ENCODE data around the gene GBP6. TPM values are rescaled to one million over a fixed set of nuclear protein-coding genes. Genes with fewer than 3 reads are reported as not detected.
A peak's percentile ranks its signal among the peaks of the same experiment; 100 is the strongest.
"Not testable (repeated sequence)": the region's sequence is repeated elsewhere in the genome, so short reads cannot be mapped to it uniquely, and the experiment has no call there.

The GBP6 gene
- total RNA-seq, 1 experiment from 2014 or later, result not detected

DNA sequence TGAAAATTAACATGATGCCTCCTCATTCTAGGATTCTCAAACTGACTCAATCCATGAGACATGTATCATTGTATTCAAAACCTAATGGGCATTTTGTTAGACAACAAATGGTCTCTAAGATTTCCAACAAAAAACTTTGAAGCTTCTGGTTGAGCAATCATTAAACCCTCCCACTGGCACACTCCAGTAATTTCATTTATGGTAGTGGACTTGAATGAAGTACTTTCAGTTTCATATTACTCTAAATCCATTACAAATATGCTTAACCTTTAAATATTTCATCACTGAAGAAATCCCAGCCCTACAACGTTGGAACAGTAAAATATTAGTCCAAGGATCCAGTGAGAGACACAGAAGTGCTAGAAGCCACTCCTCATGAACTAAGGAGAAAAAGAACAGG, 43.5 kb downstream of the GBP6 start:
- no TSS peak for BruUV-seq (replicated peaks)
- Histone ChIP-seq H3K4me1 (ENCODE audit: insufficient read depth, low read length, poor library complexity, severe bottlenecking) (no peaks in the 10 kb centered on the region), H3K9me3 (ENCODE audit: low read depth, low read length, poor library complexity, severe bottlenecking) (no peaks in the 10 kb centered on the region), H3K36me3 (ENCODE audit: insufficient read depth, low read length, poor library complexity, severe bottlenecking) (no peaks in the 10 kb centered on the region), H3K27ac (ENCODE audit: low read depth, low read length, poor library complexity, severe bottlenecking) (no peak overlapping the region), H3K27me3 (replicated peaks; ENCODE audit: insufficient read depth, low read depth, low read length, poor library complexity) (no peaks in the 10 kb centered on the region), H3K4me3 (ENCODE audit: low read depth, low read length, poor library complexity, severe bottlenecking) (peak overlapping the region; percentile 11)
- no peak for DNase-seq (ENCODE audit: low spot score)
- TF ChIP-seq, protein P1, sequence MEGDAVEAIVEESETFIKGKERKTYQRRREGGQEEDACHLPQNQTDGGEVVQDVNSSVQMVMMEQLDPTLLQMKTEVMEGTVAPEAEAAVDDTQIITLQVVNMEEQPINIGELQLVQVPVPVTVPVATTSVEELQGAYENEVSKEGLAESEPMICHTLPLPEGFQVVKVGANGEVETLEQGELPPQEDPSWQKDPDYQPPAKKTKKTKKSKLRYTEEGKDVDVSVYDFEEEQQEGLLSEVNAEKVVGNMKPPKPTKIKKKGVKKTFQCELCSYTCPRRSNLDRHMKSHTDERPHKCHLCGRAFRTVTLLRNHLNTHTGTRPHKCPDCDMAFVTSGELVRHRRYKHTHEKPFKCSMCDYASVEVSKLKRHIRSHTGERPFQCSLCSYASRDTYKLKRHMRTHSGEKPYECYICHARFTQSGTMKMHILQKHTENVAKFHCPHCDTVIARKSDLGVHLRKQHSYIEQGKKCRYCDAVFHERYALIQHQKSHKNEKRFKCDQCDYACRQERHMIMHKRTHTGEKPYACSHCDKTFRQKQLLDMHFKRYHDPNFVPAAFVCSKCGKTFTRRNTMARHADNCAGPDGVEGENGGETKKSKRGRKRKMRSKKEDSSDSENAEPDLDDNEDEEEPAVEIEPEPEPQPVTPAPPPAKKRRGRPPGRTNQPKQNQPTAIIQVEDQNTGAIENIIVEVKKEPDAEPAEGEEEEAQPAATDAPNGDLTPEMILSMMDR (conservative IDR thresholded peaks at IDR 0.05; ENCODE audit: low read depth, low read length), result no peak
- TF ChIP-seq EZH2 (IDR thresholded peaks at IDR 0.05; ENCODE audit: borderline replicate concordance, low read depth, low read length, poor library complexity, severe bottlenecking), result no peak
- ChIA-PET CTCF (no interaction called here), POLR2A (ENCODE audit: low non-redundant PET) (interaction anchor here (0.6 kb wide), 1 partner anchor 50 kb away, joined by 4 read pairs; no protein-coding TSS in a partner anchor)
- intact Hi-C loops (cut with micrococcal nuclease; ENCODE audit: unreplicated experiment), result no loop called here

DNA sequence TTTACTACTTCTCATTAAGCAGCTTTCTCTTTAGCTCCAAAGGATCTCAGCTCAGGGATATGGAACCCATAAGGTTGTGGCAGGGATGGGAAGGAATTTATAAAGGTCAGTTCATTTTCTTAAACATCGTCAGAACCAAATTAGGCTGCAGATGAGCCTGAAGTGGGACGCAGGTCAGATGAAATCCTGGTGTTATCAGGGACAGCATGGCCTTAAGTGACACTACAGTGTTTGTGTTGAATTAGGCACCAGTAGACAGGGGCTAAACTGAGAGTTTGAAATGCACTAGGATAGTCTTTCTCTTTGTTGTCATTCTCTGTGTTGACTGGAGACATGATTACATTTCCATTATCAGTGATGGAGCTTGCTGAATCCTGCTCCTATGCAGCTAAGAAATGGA, 43.9 kb downstream of the GBP6 start:
- H3K27ac ChIP-seq (ENCODE audit: low read depth, low read length, poor library complexity, severe bottlenecking); DNase-seq (ENCODE audit: low spot score); CTCF ChIA-PET; H3K4me1 ChIP-seq (ENCODE audit: insufficient read depth, low read length, poor library complexity, severe bottlenecking); BruUV-seq (replicated peaks); H3K9me3 ChIP-seq (ENCODE audit: low read depth, low read length, poor library complexity, severe bottlenecking); H3K27me3 ChIP-seq (replicated peaks; ENCODE audit: insufficient read depth, low read depth, low read length, poor library complexity); H3K36me3 ChIP-seq (ENCODE audit: insufficient read depth, low read length, poor library complexity, severe bottlenecking); intact Hi-C loops (cut with micrococcal nuclease; ENCODE audit: unreplicated experiment): not testable (repeated sequence)
- POLR2A ChIA-PET (ENCODE audit: low non-redundant PET), result interaction anchor here (0.6 kb wide), 1 partner anchor 50 kb away, joined by 4 read pairs; no protein-coding TSS in a partner anchor
- peak overlapping the region; percentile 11 for H3K4me3 ChIP-seq (ENCODE audit: low read depth, low read length, poor library complexity, severe bottlenecking)

DNA sequence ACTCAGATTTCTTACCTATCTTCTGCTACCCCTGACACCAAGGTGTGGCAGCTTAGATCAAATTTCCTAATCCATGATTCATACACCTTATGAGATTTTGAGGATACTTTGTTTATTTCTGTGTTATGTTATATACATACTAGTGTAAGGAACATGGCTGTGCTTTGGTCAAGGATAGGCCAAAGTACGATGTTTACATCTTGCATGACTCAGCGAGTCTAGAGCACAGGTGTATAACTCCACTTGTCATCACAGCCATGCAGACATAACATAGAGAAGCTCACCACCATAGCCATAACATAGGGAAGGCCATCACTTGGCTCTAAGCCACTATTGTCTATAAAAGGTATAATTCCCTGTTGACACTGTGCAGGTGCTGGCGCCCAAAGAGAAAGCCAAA, 61.2 kb downstream of the GBP6 start:
- no TSS peak for BruUV-seq (replicated peaks)
- Histone ChIP-seq H3K9me3 (ENCODE audit: low read depth, low read length, poor library complexity, severe bottlenecking) (no peaks in the 10 kb centered on the region), H3K27me3 (replicated peaks; ENCODE audit: insufficient read depth, low read depth, low read length, poor library complexity) (no peaks in the 10 kb centered on the region), H3K4me1 (ENCODE audit: insufficient read depth, low read length, poor library complexity, severe bottlenecking) (no peaks in the 10 kb centered on the region), H3K36me3 (ENCODE audit: insufficient read depth, low read length, poor library complexity, severe bottlenecking) (no peaks in the 10 kb centered on the region), H3K4me3 (ENCODE audit: low read depth, low read length, poor library complexity, severe bottlenecking) (no peak overlapping the region), H3K27ac (ENCODE audit: low read depth, low read length, poor library complexity, severe bottlenecking) (no peak overlapping the region)
- POLR2A ChIA-PET (ENCODE audit: low non-redundant PET), result interaction anchor here (0.6 kb wide), 1 partner anchor 403 kb away, joined by 8 read pairs; no protein-coding TSS in a partner anchor
- intact Hi-C loops (cut with micrococcal nuclease; ENCODE audit: unreplicated experiment), result no loop called here
- DNase-seq (ENCODE audit: low spot score), result no peak
- CTCF ChIA-PET, result no interaction called here
- TF ChIP-seq EZH2 (IDR thresholded peaks at IDR 0.05; ENCODE audit: borderline replicate concordance, low read depth, low read length, poor library complexity, severe bottlenecking), result no peak
- TF ChIP-seq, protein P1 (conservative IDR thresholded peaks at IDR 0.05; ENCODE audit: low read depth, low read length), result no peak

DNA sequence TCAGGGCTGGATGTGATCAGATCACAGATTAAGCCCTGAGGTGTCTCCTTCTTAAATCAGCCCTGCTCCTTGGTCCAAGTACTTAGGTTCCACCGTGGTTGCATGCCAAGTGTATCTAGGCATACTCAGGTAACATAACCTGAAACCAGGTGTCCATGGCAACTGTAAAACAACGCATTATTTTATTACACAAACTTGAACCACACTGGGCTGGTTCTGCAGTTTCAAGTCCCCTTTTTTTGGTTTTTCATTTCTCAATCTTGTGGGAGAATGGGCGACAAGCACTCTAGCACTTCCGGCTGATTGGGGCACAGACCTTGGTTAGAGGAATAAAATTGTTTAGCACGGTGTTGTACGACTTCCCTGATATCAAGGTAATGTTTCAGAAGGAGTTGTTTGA, 65.2 kb downstream of the GBP6 start:
- intact Hi-C loops (cut with micrococcal nuclease; ENCODE audit: unreplicated experiment), result no loop called here
- TF ChIP-seq, protein P1 (conservative IDR thresholded peaks at IDR 0.05; ENCODE audit: low read depth, low read length), result no peak
- no peak for TF ChIP-seq EZH2 (IDR thresholded peaks at IDR 0.05; ENCODE audit: borderline replicate concordance, low read depth, low read length, poor library complexity, severe bottlenecking)
- no peaks in the 10 kb centered on the region for H3K27me3 ChIP-seq (replicated peaks; ENCODE audit: insufficient read depth, low read depth, low read length, poor library complexity)
- no peaks in the 10 kb centered on the region for H3K4me1 ChIP-seq (ENCODE audit: insufficient read depth, low read length, poor library complexity, severe bottlenecking)
- no peaks in the 10 kb centered on the region for H3K36me3 ChIP-seq (ENCODE audit: insufficient read depth, low read length, poor library complexity, severe bottlenecking)
- H3K4me3 ChIP-seq (ENCODE audit: low read depth, low read length, poor library complexity, severe bottlenecking), result no peak overlapping the region
- no peak overlapping the region for H3K27ac ChIP-seq (ENCODE audit: low read depth, low read length, poor library complexity, severe bottlenecking)
- H3K9me3 ChIP-seq (ENCODE audit: low read depth, low read length, poor library complexity, severe bottlenecking), result no peaks in the 10 kb centered on the region
- ChIA-PET POLR2A (ENCODE audit: low non-redundant PET) (no interaction called here), CTCF (no interaction called here)
- BruUV-seq (replicated peaks), result no TSS peak
- no peak for DNase-seq (ENCODE audit: low spot score)

DNA sequence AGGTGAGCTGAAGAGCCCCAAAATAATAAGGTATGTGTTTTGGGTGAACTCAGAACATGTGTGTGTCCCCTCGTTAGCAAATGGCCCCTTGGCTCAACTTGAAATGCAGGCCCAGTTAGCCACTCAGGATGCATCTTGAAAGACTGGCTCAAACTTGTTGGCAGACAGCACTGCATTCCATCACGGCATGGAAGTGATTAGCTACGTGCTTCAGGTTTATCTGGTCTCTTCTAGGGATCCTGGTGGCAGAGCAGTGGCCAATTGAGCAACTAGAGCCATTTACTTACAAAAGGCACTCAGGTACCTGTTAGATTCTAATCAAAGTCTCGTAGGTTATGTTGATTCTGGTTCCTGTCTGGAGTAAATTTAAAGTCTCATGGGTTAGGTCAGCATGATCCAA, 65.8 kb downstream of the GBP6 start:
- H3K4me3 ChIP-seq (ENCODE audit: low read depth, low read length, poor library complexity, severe bottlenecking); CTCF ChIA-PET; POLR2A ChIA-PET (ENCODE audit: low non-redundant PET); H3K36me3 ChIP-seq (ENCODE audit: insufficient read depth, low read length, poor library complexity, severe bottlenecking); H3K27me3 ChIP-seq (replicated peaks; ENCODE audit: insufficient read depth, low read depth, low read length, poor library complexity); BruUV-seq (replicated peaks); H3K4me1 ChIP-seq (ENCODE audit: insufficient read depth, low read length, poor library complexity, severe bottlenecking); H3K27ac ChIP-seq (ENCODE audit: low read depth, low read length, poor library complexity, severe bottlenecking); DNase-seq (ENCODE audit: low spot score); H3K9me3 ChIP-seq (ENCODE audit: low read depth, low read length, poor library complexity, severe bottlenecking); intact Hi-C loops (cut with micrococcal nuclease; ENCODE audit: unreplicated experiment): not testable (repeated sequence)

All from A673 (cell line).